Brain microvascular endothelial cell (primary cell): ENCODE measurements around the gene TUBB4B.

Source experiments
- DNase-seq: peaks from one replicate; pipeline ENCODE4 v3.0.0-alpha.2; 2020
- H3K27ac ChIP-seq: fragments of 250-450 bp; sonication (Bioruptor Pico); 2 replicates; pipeline ENCODE4 v1.5.1; 2020; ENCODE audit warnings: mild to moderate bottlenecking, moderate library complexity
- H3K27me3 ChIP-seq: fragments of 250-450 bp; sonication (Bioruptor Pico); replicated peaks from 2 replicates; pipeline ENCODE4 v1.5.1; 2020; ENCODE audit warnings: mild to moderate bottlenecking
- H3K36me3 ChIP-seq: fragments of 250-450 bp; sonication (Bioruptor Pico); replicated peaks from 2 replicates; pipeline ENCODE4 v1.5.1; 2020; ENCODE audit warnings: mild to moderate bottlenecking
- H3K4me3 ChIP-seq: 2 replicates; pipeline ENCODE4 v1.5.1; 2011; ENCODE audit warnings: low read depth, mild to moderate bottlenecking, control low read depth, low read length, moderate library complexity
- in situ Hi-C: cut with HindIII; loops from 2 replicates; pipeline ENCODE4 v1.10.0; 2017; ENCODE audit warnings: low sequenced_read_pairs, low pct_ligation_motif_present
- TF ChIP-seq, protein P1 (sequence below): IDR thresholded peaks from 2 replicates; pipeline ENCODE4 v1.5.1; 2011; ENCODE audit warnings: low read depth, mild to moderate bottlenecking, moderate library complexity, low read length, control low read depth, inconsistent platforms; ENCODE audit errors: missing control alignments

TUBB4B gene

DNA sequence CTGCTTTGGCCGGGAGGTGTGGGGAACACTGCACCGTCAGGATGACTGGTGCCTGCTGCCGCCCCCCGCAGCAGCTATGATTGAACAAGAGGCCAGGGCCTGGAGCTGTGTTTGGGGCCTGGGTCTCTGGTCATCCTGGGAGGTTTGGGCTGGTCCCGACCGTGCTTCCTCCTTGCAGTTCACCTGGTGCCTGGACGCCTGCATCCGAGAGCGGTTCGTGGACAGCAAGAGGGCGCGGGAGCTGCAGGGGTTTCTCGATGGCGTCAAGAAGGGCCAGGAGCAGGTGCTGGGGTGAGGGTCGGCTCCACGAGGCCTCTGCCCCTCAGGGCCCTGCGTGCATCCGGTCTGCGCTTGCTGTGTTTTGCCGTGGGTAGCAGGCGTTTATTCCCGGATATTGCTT lies 23.0 kb downstream of the TUBB4B start:
- in situ Hi-C loops: no loop called here
- no peak overlapping the region for H3K4me3 ChIP-seq
- no peak for DNase-seq
- H3K36me3 ChIP-seq: peaks cover 38% of the 10 kb centered on the region
- H3K27me3 ChIP-seq: no peaks in the 10 kb centered on the region
- TF ChIP-seq, protein P1, sequence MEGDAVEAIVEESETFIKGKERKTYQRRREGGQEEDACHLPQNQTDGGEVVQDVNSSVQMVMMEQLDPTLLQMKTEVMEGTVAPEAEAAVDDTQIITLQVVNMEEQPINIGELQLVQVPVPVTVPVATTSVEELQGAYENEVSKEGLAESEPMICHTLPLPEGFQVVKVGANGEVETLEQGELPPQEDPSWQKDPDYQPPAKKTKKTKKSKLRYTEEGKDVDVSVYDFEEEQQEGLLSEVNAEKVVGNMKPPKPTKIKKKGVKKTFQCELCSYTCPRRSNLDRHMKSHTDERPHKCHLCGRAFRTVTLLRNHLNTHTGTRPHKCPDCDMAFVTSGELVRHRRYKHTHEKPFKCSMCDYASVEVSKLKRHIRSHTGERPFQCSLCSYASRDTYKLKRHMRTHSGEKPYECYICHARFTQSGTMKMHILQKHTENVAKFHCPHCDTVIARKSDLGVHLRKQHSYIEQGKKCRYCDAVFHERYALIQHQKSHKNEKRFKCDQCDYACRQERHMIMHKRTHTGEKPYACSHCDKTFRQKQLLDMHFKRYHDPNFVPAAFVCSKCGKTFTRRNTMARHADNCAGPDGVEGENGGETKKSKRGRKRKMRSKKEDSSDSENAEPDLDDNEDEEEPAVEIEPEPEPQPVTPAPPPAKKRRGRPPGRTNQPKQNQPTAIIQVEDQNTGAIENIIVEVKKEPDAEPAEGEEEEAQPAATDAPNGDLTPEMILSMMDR: no peak
- no peak overlapping the region for H3K27ac ChIP-seq

DNA sequence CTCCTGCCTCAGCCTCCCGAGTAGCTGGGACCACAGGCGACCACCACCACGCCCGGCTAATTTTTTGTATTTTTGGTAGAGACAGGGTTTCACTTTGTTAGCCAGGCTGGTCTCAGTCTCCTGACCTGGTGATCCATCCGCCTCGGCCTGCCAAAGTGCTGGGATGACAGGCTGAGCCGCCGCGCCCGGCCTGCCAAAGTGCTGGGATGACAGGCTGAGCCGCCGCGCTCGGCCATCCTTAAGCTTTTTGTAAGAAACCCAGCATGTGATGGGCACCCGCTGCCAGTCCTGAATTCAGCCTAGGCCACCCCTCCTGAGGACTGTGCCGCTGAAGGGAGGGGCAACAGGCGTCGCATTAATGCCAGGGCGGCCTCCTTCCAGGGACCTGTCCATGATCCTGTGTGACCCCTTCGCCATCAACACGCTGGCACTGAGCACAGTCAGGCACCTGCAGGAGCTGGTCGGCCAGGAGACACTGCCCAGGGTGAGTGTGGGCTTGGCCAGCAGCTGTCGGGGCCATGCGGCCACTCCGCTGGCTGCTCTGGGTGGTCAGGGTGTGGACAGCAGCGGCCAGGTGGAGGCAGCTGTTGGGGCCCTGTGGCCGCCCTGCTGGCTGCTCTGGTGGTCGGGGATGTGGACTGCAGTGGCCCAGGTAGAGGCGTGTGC lies 24.5 kb downstream of the TUBB4B start:
- TF ChIP-seq, protein P1: no peak
- in situ Hi-C loops: no loop called here
- no peak for DNase-seq
- H3K27ac ChIP-seq: no peak overlapping the region
- no peaks in the 10 kb centered on the region for H3K27me3 ChIP-seq
- H3K36me3 ChIP-seq: peaks cover 48% of the 10 kb centered on the region
- no peak overlapping the region for H3K4me3 ChIP-seq

DNA sequence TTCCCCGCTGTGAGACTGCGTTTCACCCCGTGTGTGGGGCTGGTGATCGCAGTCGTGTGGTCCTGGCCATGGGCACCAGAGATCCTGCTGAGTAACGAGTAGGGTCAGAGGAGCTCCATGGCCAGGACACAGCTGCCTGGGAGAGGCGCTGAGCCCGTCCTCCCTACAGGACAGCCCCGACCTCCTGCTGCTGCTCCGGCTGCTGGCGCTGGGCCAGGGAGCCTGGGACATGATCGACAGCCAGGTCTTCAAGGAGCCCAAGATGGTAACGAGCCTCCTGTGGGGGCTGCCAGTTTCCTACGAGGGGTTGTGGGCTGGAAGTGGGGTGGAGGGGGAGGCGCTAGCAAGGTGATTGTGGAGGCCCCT lies 25.1 kb downstream of the TUBB4B start:
- TF ChIP-seq, protein P1: no peak
- Histone ChIP-seq H3K36me3 (peaks cover 52% of the 10 kb centered on the region), H3K27ac (no peak overlapping the region), H3K4me3 (no peak overlapping the region), H3K27me3 (no peaks in the 10 kb centered on the region)
- no peak for DNase-seq
- in situ Hi-C loops: no loop called here

DNA sequence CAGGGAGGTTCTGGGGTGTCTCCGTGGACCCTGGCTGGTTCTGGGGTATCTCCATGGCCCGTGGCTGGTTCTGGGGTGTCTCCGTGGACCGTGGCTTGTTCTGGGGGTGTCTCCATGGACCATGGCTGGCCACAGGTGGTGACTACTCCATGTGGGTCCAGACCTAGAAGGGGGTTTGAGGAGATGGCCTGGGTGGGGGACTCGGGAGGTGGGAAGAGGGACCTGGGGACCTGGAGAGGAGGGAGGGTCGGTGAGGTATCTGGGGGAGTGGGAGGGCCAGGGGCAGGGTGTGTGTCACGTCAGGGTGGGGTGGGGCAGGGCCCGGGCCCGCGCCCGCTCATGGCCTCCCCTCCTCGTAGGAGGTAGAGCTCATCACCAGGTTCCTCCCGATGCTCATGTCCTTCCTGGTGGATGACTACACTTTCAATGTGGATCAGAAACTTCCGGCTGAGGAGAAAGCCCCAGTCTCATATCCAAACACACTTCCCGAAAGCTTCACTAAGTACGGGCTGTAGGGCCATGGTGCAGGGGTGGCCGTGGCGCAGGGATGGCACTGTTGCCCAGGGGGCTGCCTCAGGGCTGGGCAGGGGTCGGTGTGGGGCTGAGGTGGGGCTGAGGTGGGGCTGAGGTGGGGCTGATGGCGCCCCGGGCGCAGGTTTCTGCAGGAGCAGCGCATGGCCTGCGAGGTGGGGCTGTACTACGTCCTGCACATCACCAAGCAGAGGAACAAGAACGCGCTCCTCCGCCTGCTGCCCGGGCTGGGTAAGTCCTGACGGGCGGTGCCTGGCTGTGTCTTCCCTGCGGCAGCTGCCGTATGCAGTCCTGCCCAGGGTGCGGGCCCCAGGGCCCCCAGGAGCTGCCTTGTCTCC lies 25.7 kb downstream of the TUBB4B start:
- in situ Hi-C loops: no loop called here
- H3K4me3 ChIP-seq: no peak overlapping the region
- H3K36me3 ChIP-seq: peaks cover 53% of the 10 kb centered on the region

DNA sequence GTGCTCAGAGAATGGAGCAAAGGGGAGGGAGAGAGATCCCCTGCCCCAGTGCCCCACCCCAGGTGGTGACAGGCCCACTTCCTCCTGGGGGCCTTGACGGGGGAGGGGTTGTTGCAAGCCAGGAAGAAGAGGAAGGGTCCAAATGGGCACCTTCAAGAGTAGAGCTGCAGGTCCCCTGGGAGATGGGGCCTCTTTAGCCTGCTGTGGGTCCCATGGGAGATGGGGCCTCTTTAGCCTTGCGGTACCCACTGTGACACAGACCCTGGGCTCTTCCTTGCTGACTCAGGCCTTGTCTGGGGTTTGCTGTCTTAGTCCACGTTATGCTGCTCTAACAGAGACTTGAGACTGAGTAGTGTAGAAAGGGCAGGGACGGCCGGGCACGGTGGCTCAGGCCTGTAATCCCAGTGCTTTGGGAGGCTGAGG lies 26.9 kb downstream of the TUBB4B start:
- Histone ChIP-seq H3K27ac (peak overlapping the region; percentile 50), H3K4me3 (no peak overlapping the region), H3K27me3 (no peaks in the 10 kb centered on the region), H3K36me3 (peaks cover 62% of the 10 kb centered on the region)
- peak; percentile 72 for DNase-seq
- in situ Hi-C loops: no loop called here
- TF ChIP-seq, protein P1: no peak

More for the DNA sequence above, 25.7 kb downstream of the TUBB4B start:
- Histone ChIP-seq H3K27me3 (no peaks in the 10 kb centered on the region), H3K27ac (no peak overlapping the region)
- DNase-seq: no peak
- TF ChIP-seq, protein P1: no peak
